Measurements from ENCODE around the gene CRIP2.

Gene CRIP2, protein sequence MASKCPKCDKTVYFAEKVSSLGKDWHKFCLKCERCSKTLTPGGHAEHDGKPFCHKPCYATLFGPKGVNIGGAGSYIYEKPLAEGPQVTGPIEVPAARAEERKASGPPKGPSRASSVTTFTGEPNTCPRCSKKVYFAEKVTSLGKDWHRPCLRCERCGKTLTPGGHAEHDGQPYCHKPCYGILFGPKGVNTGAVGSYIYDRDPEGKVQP

DNA sequence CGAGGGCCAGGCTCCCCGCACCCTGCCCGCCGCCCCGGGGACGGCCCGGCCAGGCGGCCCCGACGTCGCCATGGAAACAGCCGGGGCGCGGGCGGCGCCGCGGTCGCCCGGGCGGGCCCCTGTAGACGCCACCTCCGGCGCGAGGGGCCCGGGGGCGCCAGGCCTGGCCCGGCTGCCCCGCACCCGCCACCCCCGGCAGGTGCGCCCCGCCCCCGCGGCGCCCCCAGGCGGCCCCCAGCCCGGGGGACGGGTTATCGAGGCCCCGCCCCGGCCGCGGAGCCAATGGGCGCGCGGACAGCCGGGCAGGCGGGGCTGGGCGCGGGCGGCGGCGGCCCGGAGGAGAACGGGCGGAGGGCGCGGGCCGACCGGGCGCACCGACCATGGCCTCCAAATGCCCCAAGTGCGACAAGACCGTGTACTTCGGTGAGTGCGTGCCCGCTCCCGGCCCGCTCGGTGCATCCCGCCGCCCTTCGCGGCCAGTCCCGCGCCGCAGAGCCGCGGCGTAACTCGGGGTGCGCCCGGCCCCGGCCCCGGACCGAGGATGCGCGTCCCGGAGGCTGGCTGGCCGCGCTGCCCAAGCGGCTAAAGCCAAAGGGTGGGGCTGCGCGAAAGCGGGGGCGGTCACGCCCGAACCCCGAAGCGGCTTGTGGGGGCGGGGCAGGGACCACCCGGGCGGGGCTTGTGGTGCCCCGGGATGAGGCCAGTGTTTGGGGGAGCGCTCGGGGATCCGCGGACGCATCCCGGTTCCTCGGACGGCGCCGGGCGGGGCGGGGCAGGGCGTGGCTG lies at the start of gene CRIP2:
CRIP2 (plus strand) TSS at position 339 of the 786 bp plus-strand sequence; CDS start at position 381, 42 bp downstream.
- DNase-seq, result no peak

DNA sequence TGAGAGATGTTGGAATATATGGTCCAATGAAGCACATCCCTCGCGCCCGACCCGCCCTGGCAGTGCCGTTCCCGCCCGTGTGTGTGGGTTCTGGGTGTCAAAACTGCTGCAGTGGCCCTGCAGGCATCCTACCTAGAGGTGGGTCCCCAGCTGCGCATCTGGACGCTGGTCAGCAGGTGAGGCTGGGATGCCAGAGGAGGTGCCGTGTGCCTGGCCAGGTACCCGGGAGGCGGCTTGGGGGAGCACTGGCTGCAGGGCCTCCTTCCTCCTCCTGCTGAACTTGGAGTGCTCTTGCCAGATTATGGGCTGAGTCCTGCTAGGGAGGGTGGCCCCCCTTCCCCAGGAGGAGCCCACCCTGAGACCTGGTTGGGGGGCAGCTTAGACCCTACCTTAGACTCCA lies 49.8 kb upstream of the CRIP2 start:
- DNase-seq, result no peak

DNA sequence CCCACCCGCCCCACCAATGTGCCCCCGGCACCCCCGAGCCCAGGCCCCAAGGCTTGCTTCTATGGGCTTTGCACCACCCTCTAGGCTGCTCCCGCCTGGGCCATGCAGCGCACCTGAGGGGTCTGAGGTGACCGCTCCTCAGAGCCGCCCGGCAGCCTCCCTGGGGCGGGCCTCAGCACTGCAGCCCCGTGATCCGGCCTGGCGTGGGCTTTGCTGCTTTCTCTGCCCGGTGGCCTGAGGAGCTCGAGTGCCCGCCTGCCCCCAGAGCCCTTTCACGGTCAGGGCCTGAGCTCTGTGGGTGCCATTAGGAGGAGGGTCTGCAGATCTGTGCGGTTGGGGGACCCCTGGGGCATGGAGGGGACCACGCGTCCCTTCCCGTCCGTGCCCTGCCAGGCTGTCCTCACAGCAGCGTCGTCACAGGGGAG lies 48.8 kb upstream of the CRIP2 start:
- no peak for DNase-seq

DNA sequence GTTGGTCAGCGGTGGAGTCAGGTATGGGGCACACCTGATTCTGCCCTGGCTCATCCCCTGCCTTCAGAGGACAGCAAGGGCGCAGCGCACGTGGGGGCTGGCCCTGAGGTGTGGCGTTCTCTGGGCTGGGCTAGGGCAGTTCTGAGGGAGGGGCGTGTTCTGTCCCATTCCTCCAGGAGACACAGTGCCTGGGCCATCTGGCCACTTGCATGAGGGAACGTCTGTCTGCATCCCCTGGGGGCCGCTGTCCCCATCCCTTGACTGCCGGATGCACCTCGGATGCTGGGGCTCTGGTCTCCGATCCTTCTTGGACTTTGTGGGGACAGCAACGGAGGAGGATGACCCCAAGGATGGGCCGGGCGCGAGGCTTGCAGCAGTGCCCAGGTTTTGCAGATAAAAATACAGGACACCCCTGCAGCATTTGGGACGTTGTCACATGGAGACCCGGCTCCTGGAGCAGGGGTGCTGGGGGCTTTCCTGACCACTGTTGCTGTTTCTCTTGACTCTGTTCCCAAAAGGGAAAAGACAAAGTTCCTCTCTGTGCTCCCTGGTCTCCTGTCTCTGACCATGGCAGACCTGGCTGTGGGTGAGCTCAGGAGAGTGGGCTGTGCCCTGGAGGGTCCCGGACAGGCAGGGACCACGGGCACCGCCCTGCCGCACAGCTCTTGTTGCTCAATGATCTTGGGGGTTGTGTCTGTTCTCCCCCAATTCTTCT lies 48.0 kb upstream of the CRIP2 start:
- DNase-seq, result no peak

DNA sequence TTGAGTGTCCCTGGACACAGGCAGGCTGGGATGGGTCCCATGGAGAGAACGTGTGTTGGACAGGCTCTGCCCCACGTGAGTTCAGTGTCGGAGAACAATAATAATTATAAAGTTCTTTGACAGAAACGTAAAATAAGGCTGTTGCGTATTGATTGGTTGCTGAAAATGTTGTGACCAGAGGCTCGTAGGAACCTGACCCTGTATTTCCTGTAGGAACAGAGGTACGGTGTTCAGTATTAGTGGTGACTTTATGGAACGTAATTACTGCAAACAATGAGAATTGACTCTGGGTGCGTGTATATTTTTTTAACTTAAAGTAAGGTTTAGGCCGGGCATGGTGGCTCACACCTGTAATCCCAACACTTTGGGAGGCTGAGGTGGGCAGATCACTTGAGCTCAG lies 47.2 kb upstream of the CRIP2 start:
- no peak for DNase-seq

DNA sequence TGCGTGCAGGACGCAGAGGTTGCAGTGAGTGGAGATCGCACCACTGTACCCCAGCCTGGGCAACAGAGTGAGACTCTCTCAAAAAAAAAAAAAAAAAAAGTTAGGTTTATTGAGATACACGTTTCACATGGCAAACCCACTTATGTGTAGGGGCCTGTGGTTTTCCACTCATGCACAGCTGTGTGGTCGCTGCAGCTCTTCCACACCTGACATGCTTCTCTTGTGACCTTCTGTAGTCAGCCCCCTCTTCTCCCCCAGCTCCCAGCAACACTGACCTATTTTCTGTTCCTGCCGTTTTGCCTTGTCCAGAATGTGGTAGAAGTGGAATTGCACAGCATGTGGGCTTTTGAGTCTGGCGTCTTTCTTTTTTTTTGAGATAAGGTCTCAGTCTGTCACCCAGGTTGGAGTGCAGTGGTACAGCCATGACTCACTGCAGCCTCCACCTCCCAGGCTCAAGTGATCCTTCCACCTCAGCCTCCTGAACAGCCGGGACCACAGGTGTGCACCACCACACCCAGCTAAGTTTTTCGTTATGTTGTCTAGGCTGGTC lies 46.6 kb upstream of the CRIP2 start:
- DNase-seq, result no peak

DNA sequence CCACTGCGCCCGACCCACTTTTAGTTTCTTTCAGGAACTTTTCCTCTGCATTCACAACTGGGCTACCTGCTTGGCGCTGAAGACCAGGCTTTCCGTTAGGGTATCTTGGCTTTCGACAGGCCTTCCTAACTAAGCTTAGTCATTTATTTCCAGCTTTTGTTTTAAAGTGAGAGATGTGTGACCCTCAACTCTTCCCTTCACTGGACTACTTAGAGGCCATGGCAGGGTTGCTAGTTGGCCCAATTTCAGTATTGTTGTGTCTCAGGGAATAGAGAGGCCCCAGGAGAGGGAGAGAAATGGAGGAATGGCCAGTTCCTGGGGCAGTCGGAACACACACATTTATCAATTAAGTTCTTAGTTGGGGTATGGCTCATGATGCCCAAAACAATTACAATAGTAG lies 44.6 kb upstream of the CRIP2 start:
- DNase-seq, result no peak

DNA sequence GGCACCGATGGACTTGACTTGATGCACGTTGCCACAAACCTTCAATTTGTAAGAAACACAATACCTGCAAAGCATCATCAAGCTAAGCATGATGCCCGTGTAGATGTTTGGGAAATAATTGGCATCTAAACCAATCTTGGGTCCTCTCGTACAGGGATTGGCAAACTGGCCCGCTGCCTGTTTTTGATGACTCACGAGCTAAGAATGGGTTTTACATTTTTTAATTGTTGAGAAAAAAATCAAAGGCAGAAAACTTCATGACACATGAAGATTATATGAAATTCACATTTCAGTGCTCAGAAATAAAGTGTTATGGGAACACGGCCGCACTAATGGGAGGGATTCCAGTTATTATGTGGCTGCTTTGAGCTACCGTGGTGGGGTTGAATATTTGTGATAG lies 44.1 kb upstream of the CRIP2 start:
- no peak for DNase-seq

DNA sequence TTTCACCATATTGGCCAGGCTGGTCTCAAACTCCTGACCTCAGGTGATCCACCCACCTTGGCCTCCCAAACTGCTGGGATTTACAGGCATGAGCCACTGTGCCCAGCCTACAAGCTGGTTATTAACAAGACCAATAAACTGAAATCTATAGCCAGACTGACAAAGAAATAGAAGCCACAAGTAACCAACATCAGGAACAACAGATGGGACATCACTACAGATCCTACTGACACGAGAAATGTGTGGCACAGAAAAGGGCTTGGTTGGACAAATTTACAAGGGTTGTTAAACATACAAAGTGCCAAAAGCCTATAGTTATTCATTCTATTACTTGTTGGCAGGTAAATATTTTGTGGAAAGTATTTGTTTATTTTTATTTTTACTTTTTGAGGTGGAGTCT lies 43.4 kb upstream of the CRIP2 start:
- DNase-seq, result no peak

DNA sequence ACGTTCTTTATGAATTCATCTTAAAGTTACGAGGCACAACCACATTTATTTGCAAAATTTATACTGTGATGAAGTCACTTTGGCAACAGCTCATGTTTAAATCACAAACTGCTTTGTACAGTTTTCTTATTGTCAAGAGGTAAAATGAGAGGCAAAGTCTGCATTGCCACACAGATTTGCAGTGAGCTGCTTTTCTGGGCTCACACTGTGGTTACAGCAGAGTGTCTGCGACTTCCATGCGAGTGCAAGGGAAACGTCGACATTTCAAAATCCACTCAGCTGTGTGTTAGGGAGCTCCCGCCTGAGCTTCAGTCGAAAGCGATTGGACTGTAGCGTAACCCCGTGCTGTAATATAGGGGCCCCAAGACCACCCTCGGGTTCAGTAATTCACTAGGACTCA lies 42.0 kb upstream of the CRIP2 start:
- DNase-seq, result no peak

DNA sequence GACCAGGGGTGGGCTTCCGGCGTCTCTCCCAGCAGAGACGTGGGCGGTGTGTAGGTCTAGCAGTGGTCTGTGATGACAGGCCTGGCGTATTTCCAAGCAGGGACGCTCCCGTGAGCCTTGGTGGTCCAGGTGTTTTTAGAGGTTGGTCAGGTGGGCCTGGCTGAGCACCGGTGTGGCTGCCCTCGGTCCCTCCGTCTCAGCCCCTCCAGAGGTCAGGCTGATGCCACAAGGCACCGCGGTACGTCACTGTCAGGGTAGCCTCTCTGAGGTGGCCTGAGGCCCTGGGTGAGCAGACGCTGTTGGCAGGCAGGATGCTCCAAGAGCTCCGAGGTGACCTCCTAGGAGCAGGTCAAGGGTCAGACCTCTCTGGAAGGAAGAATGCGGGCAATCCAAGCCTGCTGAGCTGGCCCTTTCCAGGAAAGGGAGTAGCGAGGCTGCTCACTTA lies 41.4 kb upstream of the CRIP2 start:
- DNase-seq, result no peak

DNA sequence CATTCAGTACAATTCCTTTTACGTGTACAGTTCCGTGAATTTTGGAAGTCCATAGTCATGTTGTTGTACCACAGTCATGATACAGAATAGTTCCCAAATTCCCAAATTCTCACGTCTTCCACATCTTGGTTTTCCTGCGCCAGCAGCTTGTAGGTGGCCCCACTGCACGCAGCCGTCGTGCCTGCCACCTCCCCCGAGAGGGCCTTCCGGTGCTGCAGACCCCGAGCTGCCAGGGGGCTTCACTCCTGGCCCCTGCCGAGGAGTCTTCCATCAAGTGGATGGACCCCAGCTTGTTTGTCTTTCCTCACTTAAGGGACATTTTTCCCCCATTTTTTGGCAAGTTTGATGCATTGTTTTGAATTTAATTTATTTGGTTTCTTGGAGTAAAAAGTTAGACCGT lies 38.2 kb upstream of the CRIP2 start:
- DNase-seq, result no peak

DNA sequence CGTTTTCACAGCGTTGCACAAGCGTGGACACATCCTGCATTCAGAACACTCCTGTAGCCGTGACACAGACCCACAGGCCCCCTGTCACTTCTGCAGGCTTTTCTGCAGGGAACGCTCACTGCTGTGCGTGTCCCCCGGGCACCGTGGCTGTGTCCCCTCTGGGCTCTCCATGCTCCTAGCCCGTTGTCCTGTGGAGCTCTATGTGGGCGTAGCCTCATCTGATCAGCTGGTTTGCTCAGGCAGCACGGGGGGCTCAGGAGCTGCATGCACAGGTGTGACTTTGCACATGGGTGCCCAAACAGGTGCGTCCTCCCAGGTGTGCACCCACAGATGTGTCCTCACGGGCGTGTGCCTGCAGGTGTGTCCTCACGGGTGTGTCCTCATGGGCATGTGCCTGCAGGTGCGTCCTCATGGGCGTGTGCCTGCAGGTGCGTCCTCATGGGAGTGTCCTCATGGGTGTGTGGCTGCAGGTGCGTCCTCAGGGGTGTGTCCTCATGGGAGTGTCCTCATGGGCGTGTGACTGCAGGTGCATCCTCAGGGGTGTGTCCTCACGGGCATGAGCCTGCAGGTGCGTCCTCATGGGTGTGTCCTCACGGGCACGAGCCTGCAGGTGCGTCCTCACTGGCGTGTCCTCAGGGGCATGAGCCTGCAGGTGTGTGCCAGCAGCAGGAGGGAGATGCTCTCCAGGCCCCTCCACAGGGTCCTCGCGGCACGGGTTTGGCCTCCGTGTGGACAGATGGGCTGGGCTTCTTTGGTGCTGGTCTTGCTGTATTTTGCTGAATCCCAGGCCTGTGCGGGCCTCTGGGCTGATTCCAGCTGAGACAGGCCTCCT lies 37.5 kb upstream of the CRIP2 start:
- DNase-seq, result no peak

DNA sequence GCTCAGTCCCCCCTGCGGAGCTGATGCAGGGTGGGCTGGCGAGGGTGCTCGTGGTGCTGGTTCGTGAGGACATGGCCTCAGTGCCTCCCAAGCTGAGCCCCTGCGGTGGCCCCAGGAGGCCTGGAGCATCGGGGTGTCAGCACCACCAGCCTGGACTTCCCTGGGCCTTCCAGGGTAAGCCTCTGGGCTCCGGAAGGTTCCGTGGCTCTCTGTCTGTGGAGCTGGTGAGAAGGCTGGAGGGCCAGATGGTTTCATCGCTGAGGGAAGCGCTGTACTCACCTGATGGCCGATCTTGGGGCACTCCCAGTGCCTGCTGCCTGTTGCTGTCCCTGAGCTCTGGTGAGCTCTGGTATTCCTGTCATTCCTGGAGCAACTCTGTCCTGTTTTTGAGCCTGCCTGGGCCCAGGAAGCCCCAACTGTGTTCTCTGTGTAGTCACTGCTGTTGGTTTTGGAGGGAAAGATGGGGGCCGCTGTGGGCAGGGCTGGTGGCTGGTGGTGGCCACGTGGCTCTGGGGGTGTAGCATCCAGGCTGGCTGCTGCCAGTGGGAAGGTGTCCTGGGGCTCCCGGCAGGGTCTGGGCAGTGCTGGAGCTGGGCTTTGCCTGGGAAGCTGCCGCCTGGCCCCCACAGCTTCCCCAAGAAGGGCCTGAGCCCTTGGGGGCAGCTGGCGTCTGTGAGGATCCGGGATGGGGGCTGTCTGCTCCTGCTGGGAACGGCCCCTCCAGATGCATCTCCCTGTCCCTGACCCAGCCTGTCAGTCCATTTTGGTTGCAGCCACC lies 36.7 kb upstream of the CRIP2 start:
- no peak for DNase-seq

DNA sequence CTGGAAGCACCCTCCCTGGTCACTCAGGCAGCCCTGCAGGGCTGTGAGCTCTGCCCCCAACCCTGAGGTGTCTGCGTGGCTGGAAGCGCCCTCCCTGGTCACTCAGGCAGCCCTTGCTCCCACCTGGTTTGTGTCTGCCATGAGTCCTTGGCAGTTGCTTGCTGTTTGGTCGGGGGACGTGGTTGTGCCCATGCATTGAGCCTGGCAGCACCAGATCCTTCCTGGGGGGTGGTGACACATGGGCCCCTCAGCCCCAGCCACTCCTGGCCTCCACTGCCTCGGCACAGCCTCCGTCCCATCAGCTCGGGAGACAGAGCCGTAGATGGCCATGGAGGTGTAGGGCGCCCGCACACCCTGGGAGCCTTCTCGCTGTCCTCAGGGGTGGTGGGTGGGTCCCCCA lies 35.4 kb upstream of the CRIP2 start:
- no peak for DNase-seq

DNA sequence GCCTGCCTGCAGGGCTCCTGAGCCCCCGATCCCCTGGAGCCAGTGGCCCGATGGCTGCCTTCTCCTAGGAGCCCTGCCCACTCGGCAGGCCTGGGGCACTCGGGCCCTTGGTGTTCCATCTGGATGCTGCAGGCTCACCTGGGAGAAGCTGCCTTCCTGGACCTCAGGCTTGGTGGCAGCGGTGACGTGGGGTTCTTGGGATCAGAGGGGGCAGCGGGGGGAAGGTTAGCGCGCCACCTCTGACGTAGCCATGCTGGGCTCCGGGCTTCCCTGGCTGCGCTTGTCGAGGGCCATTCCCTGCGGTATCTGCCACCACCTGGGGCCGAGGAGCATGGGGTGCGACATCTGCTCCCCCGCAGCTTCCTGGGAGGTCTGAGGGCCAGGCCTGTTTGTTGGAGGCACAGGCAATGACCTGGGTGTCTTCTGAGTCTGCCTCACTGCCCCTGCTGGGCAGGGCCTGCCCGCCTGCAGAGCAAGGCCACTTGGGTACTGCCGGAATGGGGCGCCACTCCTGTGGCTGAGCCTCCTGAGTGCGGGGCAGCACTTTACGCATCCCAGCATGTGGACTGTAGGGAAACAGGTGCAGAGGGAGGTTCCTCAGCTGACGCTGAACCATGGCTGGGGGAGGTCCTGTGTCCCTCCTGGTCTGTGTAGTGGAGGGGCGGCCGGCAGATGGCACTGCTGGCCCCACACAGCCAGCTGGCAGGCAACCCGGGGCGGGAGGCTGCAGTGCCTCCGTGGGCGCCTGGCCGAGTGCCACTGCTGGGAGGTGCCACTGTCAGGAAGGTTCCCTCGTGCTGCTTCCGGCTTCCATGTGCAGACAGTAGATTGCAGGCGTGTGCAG lies 34.7 kb upstream of the CRIP2 start:
- DNase-seq, result no peak

DNA sequence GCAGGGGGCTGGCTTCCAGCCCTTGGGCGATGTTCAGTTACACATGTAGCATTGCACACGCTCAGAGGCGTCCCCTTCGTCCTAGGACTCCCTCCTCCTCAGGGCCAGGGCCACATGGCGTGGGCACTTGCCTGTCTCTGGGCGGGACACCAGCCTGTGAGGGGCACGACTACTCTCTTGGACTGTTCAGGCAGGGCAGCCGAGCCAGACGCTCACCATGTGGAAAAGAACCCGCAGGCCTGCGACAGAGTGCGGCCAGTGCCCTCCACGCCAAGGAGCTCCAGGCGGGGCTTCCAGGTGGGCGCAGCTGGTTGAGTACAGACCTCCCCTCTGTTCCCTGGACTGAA lies 34.1 kb upstream of the CRIP2 start:
- no peak for DNase-seq

DNA sequence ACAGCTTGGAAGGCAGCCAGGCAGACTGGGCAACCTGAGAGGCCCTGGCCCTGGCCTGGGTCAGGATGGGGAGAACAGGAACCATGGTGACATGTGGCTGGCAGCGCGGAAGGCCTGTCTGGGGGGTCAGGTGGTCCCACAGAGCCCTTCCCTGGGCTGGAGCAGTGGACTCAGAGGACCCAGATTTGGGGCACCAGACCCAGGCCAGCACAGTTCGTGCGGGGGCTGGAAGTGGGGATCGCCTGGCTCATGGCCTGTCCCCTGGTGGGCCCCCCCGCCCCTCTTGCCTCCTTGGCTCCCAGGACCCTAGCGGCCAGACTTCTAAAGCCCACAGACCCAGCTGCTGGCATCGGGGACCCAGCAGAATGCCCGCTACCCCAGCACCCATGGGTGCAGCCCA lies 33.6 kb upstream of the CRIP2 start:
- no peak for DNase-seq

DNA sequence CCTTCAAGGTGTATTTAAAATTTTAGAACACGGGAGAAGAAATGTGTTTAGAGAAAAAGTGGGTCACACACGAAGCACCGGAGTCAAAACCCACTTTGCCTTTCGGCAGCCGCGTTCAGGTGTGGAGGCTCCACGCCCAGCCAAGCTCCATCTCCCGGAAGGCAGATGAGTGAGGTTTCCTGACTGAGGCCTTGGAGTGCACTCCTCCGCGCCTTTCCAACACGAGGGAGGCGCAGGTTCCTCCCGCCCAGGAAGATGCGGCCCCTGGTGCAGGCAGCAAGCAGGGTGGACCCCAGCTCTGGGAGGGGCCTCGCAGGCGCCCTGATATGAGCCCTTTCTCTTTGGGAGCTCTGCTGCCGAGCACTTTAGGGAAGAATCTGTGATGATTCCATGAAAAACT lies 32.5 kb upstream of the CRIP2 start:
- no peak for DNase-seq

DNA sequence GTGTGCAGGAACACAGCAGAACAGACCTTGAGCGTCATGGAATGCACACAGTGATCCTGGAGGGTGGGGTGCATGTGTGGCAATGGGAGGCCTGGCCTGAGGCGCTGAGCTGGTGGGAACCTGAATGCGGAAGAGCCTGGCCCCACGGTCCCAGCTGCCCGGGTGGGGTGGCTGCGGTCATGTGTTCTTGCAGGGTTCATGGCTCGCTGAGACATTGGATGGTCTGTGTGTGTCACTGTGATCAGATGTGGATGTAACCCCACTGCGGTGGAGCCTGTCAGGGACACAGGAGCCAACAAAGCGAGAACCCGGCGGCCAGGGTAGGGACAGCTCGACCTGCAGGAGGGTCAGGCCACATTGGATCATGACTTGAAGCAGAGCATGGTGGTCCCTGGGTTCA lies 31.8 kb upstream of the CRIP2 start:
- DNase-seq, result no peak

DNA sequence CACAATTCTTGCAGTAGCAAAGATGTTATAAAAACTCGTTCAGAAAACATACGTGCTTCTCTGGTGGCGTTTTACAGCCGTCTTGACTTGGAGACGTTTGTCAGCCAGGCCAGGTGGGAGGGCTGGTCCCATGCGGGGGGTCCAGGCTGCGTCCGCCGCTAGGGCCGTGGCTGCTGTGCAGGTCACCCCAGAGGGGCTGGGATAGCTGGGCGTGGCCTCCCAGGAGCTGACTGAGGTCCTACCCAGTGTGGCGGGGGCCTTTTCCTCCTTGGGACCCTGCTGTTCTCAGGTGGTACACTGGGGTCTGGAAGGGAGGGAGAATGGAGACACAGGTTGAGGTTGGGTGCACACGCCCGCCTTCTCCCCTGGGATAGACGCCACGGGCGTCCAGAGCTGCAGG lies 29.8 kb upstream of the CRIP2 start:
- no peak for DNase-seq
